NCI-H526 (cell line): ENCODE results near the gene ZP3.
"Not testable (repeated sequence)": the region's sequence is repeated elsewhere in the genome, so short reads cannot be mapped to it uniquely, and the experiment has no call there.

Source experiments
- DNase-seq, 2 experiments: peaks; one replicate each; lab custom pipeline; 2025; lab: John Stamatoyannopoulos, UW

The ZP3 gene

GRCh38 chr7:76442664-76443446 is 18.1 kb downstream of the ZP3 start:
- DNase-seq: not testable (repeated sequence)

GRCh38 chr7:76443846-76444245 is 19.1 kb downstream of the ZP3 start:
- not testable (repeated sequence) for DNase-seq

- not testable (repeated sequence) for DNase-seq
These were observed 20.8 kb downstream of the ZP3 start for GRCh38 chr7:76445577-76446008.

- not testable (repeated sequence) for DNase-seq
These were observed 32.3 kb downstream of the ZP3 start for GRCh38 chr7:76457017-76457416.

- DNase-seq: not testable (repeated sequence)
These were observed 33.8 kb downstream of the ZP3 start for GRCh38 chr7:76458504-76458903.

- DNase-seq: not testable (repeated sequence)
These were observed 36.0 kb downstream of the ZP3 start for GRCh38 chr7:76460767-76461166.

GRCh38 chr7:76461464-76462101 is 36.8 kb downstream of the ZP3 start, which contains the start of gene DTX2:
Gene DTX2 (plus strand): TSS chr7:76461709. CDS start chr7:76480510, 18,801 bp downstream.
- not testable (repeated sequence) for DNase-seq

- not testable (repeated sequence) for DNase-seq
These were observed 37.6 kb downstream of the ZP3 start for GRCh38 chr7:76462271-76462882.

- DNase-seq: not testable (repeated sequence)
These were observed 40.2 kb downstream of the ZP3 start for GRCh38 chr7:76464959-76465358.

GRCh38 chr7:76465950-76466349 is 41.2 kb downstream of the ZP3 start:
- DNase-seq: not testable (repeated sequence)

GRCh38 chr7:76467743-76468404 is 43.1 kb downstream of the ZP3 start:
- not testable (repeated sequence) for DNase-seq

GRCh38 chr7:76471556-76472221 is 46.9 kb downstream of the ZP3 start:
- DNase-seq: not testable (repeated sequence)

- DNase-seq: not testable (repeated sequence)
These were observed 48.3 kb downstream of the ZP3 start for GRCh38 chr7:76473097-76473496.

GRCh38 chr7:76476280-76476679 is 51.5 kb downstream of the ZP3 start:
- not testable (repeated sequence) for DNase-seq

- DNase-seq: not testable (repeated sequence)
These were observed 52.2 kb downstream of the ZP3 start for GRCh38 chr7:76476742-76477474.

- not testable (repeated sequence) for DNase-seq
These were observed 54.9 kb downstream of the ZP3 start for GRCh38 chr7:76479628-76480027.

GRCh38 chr7:76480403-76481253 is 55.9 kb downstream of the ZP3 start:
- DNase-seq: not testable (repeated sequence)

- not testable (repeated sequence) for DNase-seq
These were observed 57.9 kb downstream of the ZP3 start for GRCh38 chr7:76482660-76483059.

GRCh38 chr7:76483081-76483480 is 58.3 kb downstream of the ZP3 start:
- not testable (repeated sequence) for DNase-seq

- DNase-seq: not testable (repeated sequence)
These were observed 59.7 kb downstream of the ZP3 start for GRCh38 chr7:76484456-76484855.
